Calu3 (cell line): ENCODE measurements around the gene CCDC184. TPM values are rescaled to one million over a fixed set of nuclear protein-coding genes. Genes with fewer than 3 reads are reported as not detected.

Experiments
- Bru-seq: library from RNA; stranded (reverse); fragments of 400-500 nt; gene quantifications from one replicate; lab custom pipeline; 2021; lab: Mats Ljungman, UMichigan
- BruChase-seq, 2 experiments: library from RNA; stranded (reverse); fragments of 400-500 nt; gene quantifications; one replicate each; lab custom pipeline; 2021; lab: Mats Ljungman, UMichigan
- BruUV-seq: library from RNA; stranded (reverse); fragments of 400-500 nt; replicated peaks from 2 replicates; lab custom pipeline; 2021; lab: Mats Ljungman, UMichigan
- CTCF ChIA-PET: fragments of 300-600 bp; sonication (Branson Sonifier 250); formaldehyde crosslinking; loops from one replicate; lab custom pipeline; 2022; ENCODE audit warnings: antibody characterized with exemption; lab: Charles Lee
- DNase-seq: peaks from one replicate; pipeline ENCODE4 v3.0.0; 2022
- H3K27ac Mint-ChIP-seq: one replicate; pipeline ENCODE4 v1.8.0; 2022; ENCODE audit warnings: mixed read lengths; ENCODE audit not compliant: unreplicated experiment
- H3K27me3 Mint-ChIP-seq: one replicate; pipeline ENCODE4 v1.8.0; 2022; ENCODE audit warnings: mixed read lengths; ENCODE audit not compliant: unreplicated experiment
- H3K36me3 Mint-ChIP-seq: one replicate; pipeline ENCODE4 v1.8.0; 2022; ENCODE audit warnings: mild to moderate bottlenecking, moderate library complexity, mixed read lengths; ENCODE audit not compliant: insufficient read depth, unreplicated experiment
- H3K4me1 Mint-ChIP-seq: one replicate; pipeline ENCODE4 v1.8.0; 2022; ENCODE audit warnings: mild to moderate bottlenecking, low read depth, mixed read lengths; ENCODE audit not compliant: unreplicated experiment
- H3K4me3 Mint-ChIP-seq: one replicate; pipeline ENCODE4 v1.8.0; 2022; ENCODE audit warnings: mild to moderate bottlenecking, low read depth, moderate library complexity, mixed read lengths; ENCODE audit not compliant: unreplicated experiment
- H3K9me3 Mint-ChIP-seq: one replicate; pipeline ENCODE4 v1.8.0; 2022; ENCODE audit warnings: low read depth, mixed read lengths; ENCODE audit not compliant: unreplicated experiment
- CTCF ChIP-seq: fragments of 200-600 bp; IDR thresholded peaks from one replicate; pipeline ENCODE4 v1.8.0; 2022; ENCODE audit warnings: antibody characterized with exemption; ENCODE audit not compliant: unreplicated experiment
- intact Hi-C: fragments of 100-400 bp; cut with micrococcal nuclease; formaldehyde crosslinking; loops from one replicate; pipeline ENCODE4 v1.10.0; 2022; ENCODE audit not compliant: unreplicated experiment
- long read RNA-seq: library from polyadenylated mRNA; stranded (forward); transcript quantifications from one replicate; pipeline ENCODE4 v2.0.0, GENCODE V29; 2022
- total RNA-seq: library from RNA; stranded (reverse); gene quantifications from 2 replicates; pipeline ENCODE4 v1.2.3, GENCODE V29; 2022

Gene CCDC184
- 0.45 and 0.51 TPM in 2 replicates for total RNA-seq
- percentile 24 among the genes with signal in this experiment for Bru-seq, nascent RNA
- BruChase-seq, experiment 1, labeled RNA remaining after a 6-hour chase = percentile 15 among the genes with signal in this experiment
- BruChase-seq, experiment 2, labeled RNA remaining after a 2-hour chase = percentile 33 among the genes with signal in this experiment
- long read RNA-seq = 0 reads

GRCh38 chr12:48183091-48183875 lies at the start of gene CCDC184:
TSS of gene CCDC184 (plus strand) at chr12:48183644. CDS start at chr12:48184123, 479 bp downstream.
- no TSS peak for BruUV-seq
- intact Hi-C loops = loop anchor here (10.0 kb wide), 1 partner anchor 432 kb away; no protein-coding TSS in a partner anchor
- H3K4me3 Mint-ChIP-seq = peak within 1 kb of the TSS; percentile 84
- peaks cover 70% of the 10 kb centered on the region for H3K27me3 Mint-ChIP-seq
- peaks cover 17% of the 10 kb centered on the region for H3K36me3 Mint-ChIP-seq
- no peaks in the 10 kb centered on the region for H3K9me3 Mint-ChIP-seq
- DNase-seq = peak; percentile 55
- peaks cover 10% of the 10 kb centered on the region for H3K4me1 Mint-ChIP-seq
- no peak for TF ChIP-seq CTCF
- H3K27ac Mint-ChIP-seq = peak within 1 kb of the TSS; percentile 30
- CTCF ChIA-PET = interaction anchor here (0.5 kb wide), 1 partner anchor 8 kb away, joined by 6 read pairs; no protein-coding TSS in a partner anchor

DNA sequence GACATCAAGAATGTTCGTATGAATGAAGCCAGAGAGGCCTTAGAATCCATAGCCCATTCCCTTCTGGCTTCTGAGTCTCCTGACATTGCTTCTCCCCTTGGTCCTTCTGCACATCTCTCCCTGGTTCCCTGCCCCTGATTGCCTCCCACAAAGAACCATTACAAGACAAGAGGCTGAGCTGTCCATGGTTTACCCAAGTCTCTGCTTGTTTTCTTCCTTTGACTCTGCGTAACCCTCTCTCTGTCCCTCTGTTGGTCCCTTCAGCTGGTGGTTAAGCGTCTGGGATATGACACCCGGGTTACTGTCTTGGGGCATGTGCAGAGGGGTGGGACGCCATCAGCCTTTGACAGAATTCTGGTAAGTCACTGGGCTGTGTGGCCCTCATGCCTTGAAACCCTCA lies 48.4 kb upstream of the CCDC184 start:
- no peak for TF ChIP-seq CTCF
- no peaks in the 10 kb centered on the region for H3K4me1 Mint-ChIP-seq
- no peaks in the 10 kb centered on the region for H3K27me3 Mint-ChIP-seq
- H3K36me3 Mint-ChIP-seq = peaks cover 5% of the 10 kb centered on the region
- DNase-seq = no peak
- intact Hi-C loops = no loop called here
- H3K4me3 Mint-ChIP-seq = no peak overlapping the region
- no TSS peak for BruUV-seq
- no peaks in the 10 kb centered on the region for H3K9me3 Mint-ChIP-seq
- CTCF ChIA-PET = no interaction called here
- no peak overlapping the region for H3K27ac Mint-ChIP-seq

DNA sequence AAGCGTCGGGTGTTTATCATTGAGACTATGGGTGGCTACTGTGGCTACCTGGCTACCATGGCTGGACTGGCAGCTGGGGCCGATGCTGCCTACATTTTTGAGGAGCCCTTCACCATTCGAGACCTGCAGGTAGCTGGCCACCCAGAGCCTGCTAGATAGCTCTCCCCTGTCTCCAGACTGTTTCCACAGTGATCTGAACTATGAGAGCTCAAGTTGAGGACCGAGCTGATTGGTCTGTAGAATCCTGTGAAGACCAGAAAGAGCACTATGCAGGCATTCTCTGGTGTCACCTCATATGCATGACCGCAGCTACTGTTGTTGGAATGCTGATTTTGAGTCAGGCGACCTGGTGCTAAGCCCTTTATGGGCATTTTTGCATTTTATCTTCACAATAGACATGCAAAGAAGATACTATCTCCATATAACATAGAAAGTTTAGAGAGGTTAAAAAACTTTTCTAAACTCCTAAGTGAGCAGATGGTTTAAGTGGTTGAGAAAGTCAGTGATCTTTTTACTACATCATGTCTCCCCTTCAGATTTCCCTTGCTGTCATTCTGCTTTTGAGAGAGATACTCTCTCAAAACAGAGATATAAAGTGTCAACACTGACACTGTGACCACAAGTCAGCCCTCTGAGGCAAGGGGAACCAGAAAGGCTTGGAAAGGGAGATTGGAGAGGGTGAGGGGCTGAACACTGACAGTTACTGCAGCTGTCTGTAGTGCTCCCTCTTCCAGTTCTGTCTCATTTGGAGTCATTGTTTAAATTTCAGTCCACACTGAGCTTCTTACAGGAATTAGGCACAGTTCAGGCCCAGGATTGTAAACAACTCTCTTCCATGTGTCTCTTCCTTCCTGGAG lies 40.4 kb upstream of the CCDC184 start:
- no peaks in the 10 kb centered on the region for H3K9me3 Mint-ChIP-seq
- intact Hi-C loops = no loop called here
- H3K27ac Mint-ChIP-seq = no peak overlapping the region
- no peaks in the 10 kb centered on the region for H3K36me3 Mint-ChIP-seq
- no TSS peak for BruUV-seq
- CTCF ChIA-PET = no interaction called here
- no peak for TF ChIP-seq CTCF
- no peak overlapping the region for H3K4me3 Mint-ChIP-seq
- DNase-seq = no peak
- H3K4me1 Mint-ChIP-seq = no peaks in the 10 kb centered on the region
- no peaks in the 10 kb centered on the region for H3K27me3 Mint-ChIP-seq

DNA sequence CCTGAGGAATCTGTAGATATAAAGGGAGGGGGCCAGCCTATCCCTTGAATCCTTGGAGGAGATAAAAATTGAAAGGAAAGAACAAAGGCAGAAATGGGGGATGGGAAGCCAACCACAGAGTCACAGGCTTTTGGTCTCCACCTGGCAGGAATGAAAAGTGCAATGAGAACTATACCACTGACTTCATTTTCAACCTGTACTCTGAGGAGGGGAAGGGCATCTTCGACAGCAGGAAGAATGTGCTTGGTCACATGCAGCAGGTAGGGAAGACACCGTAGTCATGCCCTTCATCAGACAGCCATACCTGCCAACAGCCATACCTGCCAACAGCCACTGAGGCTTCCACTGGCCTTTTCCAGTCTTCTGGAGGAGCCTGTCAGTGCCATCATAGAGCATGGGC lies 39.5 kb upstream of the CCDC184 start:
- H3K9me3 Mint-ChIP-seq = no peaks in the 10 kb centered on the region
- intact Hi-C loops = no loop called here
- no peak for DNase-seq
- H3K4me1 Mint-ChIP-seq = no peaks in the 10 kb centered on the region
- BruUV-seq = no TSS peak
- no peaks in the 10 kb centered on the region for H3K36me3 Mint-ChIP-seq
- no peak overlapping the region for H3K4me3 Mint-ChIP-seq
- CTCF ChIA-PET = no interaction called here
- no peak for TF ChIP-seq CTCF
- H3K27ac Mint-ChIP-seq = no peak overlapping the region
- no peaks in the 10 kb centered on the region for H3K27me3 Mint-ChIP-seq
